Non-pigmented ciliary epithelial cell (primary cell): ENCODE measurements around the gene PITPNC1.
"Not testable (repeated sequence)": the region's sequence is repeated elsewhere in the genome, so short reads cannot be mapped to it uniquely, and the experiment has no call there.

Source experiments
- DNase-seq: peaks from one replicate; pipeline ENCODE4 v3.0.0-alpha.2; 2010; ENCODE audit warnings: low read depth

The PITPNC1 gene

DNA sequence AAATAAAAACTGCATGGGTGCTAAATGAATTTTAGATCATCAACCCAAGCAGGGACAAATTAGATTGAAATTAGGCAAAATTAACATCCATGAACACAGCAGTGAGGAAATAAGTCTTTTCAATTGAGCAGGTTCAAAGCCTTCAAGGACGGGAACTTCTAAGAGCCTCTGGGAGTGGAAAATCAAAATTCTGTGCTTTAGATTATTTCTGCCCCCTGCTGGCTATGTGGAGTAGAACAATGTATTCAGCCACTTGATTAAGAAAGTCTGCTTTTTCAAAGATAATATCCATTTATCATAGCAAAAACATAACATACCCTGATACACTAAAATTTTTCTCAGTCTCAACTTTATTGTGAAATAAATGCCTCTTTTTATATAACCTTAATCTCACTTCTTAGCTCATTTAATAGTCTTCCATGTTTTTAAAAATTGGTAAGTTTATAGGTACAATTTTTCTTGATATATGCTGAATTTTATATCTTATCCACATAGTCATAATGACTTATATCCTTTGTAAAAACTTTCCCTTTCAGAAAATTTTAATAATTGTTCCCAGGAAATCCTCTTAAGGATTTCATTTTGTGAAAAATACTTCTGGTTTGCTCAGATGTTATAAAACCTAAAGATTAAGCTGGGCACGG lies 312.6 kb downstream of the PITPNC1 start:
- peak; percentile 14 for DNase-seq

DNA sequence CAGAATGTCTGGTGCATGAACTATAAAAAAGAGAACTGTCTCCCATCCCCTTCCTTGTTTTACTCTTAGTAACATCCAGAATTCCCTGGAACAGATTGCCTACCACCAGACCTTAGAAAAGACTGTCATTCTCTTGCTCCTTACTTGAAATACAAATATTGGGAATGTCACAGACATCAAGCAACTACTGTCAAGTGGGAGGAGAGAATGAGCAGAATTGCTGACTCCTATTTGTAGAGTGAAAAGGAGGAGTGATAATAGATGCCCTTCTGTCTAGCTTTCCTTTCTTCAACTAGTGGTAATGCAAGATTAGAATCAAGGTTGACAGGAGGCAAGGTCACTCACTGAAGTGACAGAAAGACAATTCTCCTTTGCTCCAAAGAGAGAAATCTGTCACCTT lies 316.7 kb downstream of the PITPNC1 start:
- no peak for DNase-seq

DNA sequence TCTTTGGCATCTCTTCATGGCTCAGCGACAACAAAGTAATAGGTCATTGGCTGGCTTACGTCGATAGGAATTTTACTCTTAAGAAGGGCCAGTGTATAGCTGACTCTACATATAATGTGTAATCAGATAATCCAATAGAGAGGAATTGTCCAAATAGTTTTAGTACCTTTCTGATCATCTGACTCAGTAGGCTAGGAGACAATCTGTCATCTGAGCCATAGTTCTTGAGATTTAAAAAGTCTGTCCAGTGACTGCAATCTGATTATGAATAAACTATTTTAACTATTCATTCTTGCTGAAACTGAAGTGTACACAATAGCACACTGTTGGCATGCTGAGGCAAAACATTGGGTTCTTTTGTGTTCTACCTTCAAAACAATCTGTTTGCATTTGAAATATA lies 319.3 kb downstream of the PITPNC1 start:
- DNase-seq: no peak

DNA sequence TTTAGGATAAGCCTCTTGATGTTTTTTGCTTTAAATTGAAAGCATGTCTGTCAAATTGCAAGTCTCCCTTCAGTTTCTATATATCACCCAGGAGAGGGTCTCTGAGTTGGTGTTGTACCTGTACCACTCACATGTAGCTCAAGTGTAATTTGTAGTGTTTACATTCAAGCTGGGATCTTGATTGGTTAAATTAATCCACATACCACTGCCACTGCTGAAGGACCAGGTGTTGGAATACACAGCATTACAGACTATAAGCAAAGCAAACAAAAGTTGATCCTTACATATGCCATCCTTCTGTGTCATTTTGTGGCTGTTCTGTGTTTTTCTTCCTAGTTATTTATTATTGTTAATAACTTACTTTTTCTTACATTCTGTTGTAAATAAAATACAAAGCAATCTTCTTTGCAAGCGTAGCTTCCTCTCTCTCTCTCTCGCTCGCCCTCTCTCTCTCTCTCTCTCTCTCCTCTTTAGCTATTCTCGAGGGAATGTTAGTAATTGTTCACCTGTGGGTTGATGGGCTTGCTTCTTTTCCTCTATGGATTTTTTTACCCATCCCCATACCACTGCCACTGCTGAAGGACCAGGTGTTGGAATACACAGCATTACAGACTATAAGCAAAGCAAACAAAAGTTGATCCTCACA lies 319.9 kb downstream of the PITPNC1 start:
- no peak for DNase-seq

DNA sequence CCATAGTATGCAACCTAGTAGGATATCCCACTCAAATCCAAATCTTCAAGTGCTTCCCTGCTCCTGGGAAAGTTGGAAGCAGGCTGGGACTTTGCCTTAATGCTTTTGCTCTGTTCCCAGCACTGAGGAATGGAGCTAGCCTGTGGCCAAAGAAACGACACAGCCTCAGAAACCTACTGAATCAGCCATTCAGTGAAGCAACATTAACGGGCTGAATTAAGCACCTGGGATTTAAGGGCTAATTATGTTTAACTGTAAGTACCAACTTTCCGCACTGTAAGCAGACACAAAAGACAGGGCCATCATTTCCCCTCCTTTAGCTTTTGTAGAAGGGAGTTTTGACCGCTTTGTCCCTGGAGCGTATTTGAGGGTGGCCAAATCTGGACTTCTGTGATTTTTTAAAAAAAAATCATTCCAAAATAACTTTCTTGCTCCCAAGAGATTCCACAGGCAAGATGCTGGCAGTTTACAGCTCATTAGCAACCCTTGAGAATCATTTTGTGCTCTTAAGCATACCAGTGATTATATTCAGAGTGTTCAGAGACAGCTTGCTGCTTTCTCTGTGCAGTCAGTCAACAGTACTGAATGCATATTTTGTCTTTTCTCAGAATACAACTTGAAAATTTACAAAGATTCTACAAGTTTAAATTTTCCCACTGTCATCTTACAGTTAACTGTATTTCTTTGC lies 323.1 kb downstream of the PITPNC1 start:
- DNase-seq: no peak

DNA sequence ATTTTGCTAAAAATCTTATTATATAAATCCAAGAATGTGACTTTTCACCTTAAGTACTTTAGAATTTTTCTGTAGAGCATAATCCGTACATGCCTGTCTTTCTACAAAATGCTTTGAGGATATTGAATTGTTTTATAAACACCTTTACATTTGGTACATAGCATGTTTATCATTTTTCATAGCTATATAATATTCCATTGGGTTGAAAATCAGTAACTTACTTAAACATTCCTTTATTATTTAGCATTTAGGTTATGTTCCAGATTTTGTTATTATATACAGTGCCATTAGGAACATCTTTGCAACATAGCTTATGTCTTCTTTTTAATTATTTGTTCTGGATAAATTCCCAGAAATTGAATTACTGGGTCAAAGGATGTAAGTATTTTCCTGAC lies 323.6 kb downstream of the PITPNC1 start:
- no peak for DNase-seq

DNA sequence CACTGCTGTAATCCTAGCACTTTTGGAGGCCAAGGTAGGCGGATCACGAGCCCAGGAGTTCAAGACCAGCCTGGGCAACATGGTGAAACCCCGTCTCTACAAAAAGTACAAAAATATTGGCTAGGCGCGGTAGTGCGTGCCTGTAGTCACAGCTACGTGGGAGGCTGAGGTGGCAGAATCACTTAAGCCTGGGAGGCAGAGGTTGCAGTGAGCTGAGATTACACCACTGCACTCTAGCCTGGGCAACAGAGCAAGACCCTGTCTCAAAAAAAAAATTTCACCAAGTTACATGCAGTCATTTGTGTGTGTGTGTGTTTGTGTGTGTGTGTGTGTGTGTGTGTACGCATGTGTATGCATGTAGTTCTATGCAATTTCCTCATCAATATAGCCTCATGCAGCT lies 325.8 kb downstream of the PITPNC1 start:
- not testable (repeated sequence) for DNase-seq

DNA sequence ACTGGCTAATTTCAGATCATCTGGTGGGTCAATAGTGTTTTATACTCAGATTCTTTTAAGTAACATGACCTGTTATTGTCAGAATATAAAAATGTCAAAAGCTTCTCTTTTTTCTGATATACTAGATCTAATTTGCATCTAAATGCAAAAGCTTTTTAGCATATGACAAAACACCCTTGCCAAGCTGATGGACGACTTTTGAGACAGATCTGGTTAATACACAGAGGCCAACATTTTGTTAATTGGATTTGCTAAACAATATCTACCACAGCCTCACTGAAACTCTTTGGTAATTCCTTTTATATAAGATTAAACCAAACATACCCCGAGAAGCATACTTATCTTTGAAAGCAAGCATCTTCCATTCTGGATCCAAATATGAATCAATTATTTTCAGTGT lies 330.4 kb downstream of the PITPNC1 start:
- no peak for DNase-seq

DNA sequence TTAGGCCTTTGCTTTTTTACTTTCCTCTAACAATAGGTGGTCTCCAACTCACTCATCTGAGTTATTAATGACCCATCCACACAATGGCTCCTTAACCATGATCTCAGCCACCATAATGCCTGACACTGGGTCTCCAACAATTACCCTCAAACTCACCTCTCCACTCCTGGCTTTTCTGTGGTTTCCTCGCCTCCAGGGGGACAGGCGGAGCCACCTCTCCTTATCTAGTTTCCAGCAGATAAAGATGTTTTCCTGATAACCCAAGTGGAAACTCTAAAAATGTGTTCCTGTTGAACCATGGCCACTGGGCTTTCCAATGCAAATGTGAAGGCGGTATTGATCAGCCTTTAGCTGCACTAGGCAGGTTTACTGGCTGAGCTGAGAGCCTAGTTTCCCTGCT lies 331.3 kb downstream of the PITPNC1 start:
- no peak for DNase-seq

DNA sequence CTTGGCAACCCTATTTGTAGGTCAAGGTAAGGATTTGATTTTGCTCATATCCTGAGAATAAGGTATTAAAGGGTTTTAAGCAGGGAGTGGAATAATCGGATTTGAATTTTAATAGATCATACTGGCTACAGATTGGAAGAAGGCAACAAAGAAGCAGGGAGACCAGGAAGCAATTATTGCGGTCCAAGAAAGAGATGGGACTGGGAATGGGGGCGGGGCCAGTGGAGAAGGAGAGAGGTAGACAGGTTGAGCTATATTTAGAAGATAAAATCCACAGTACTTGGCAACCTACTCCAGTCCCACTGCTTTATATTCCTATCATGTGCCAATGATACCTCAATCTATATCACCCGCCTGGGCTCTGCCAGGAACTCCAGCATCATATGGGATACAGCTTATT lies 334.8 kb downstream of the PITPNC1 start:
- DNase-seq: no peak

DNA sequence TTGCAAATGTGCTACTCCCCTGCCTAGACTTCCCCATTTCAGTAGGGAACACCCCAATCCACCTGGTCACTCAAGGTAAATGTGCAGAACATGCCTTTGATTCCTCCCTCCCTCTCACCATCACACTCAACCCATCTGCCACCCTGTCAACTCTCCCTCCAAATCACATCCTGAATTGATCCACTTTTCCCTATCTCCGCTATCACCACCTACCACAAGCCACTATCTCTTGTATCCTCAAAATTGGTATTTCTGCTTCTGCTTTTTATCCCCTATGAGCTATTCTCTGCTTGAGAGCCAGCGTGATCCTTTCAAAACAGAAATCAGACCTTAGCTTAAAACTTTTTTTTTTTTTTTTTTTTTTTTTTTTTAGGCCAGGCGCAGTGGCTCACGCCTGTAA lies 335.3 kb downstream of the PITPNC1 start:
- DNase-seq: no peak

DNA sequence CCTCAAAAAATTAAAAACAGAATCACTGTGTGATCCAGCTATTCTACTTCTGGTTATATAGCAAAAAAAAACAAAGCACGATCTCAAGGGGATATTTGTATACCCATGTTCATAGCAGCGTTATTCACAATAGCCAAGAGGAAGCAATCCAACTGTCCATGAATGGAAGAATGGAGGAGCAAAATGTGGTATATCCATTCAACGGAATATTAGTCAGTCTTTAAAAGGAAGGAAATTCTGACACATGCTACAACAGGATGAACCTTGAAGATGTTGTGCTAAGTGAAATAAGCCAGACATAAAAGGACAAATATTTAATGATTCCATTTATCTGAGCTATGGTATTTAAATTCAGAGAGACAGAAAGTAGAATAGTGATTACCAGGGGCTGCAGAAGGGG lies 336.1 kb downstream of the PITPNC1 start:
- no peak for DNase-seq

DNA sequence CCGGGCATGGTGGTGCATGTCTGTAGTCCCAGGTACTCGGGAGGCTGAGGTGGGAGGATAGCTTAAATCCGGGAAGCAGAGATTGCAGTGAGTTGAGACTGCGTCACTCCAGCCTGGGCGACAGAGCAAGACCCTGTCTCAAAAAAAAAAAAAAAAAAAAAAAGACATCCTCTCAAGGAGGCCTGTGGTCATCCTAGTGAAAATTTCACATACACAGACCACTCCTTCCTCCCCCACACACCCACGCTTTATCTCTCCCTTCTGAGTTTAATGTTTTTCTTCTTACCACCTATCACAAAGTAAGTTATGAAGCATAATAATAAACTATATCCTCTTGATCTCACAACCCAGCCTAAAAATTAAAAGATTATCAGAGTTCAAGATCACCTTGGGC lies 339.3 kb downstream of the PITPNC1 start:
- DNase-seq: no peak

DNA sequence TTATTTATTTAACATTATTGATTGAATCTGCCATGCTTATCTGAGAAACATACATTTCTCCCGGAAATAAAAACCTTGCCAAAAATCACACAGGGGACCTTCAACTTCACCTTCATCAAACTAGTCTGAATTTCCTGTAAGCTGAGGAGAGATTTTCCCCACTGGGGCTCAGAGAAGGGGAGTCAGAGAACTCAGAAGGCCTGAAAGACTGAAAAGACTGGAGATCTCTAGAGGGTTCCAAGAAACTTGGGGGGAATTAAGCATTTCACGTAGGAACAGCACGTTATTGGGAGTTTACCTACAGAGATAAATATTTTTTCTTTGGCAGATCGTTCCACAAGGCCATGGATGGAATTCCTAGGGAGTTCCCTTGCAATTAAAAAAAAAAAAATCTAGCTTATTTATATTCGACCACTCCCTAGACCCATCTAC lies 340.1 kb downstream of the PITPNC1 start:
- no peak for DNase-seq

DNA sequence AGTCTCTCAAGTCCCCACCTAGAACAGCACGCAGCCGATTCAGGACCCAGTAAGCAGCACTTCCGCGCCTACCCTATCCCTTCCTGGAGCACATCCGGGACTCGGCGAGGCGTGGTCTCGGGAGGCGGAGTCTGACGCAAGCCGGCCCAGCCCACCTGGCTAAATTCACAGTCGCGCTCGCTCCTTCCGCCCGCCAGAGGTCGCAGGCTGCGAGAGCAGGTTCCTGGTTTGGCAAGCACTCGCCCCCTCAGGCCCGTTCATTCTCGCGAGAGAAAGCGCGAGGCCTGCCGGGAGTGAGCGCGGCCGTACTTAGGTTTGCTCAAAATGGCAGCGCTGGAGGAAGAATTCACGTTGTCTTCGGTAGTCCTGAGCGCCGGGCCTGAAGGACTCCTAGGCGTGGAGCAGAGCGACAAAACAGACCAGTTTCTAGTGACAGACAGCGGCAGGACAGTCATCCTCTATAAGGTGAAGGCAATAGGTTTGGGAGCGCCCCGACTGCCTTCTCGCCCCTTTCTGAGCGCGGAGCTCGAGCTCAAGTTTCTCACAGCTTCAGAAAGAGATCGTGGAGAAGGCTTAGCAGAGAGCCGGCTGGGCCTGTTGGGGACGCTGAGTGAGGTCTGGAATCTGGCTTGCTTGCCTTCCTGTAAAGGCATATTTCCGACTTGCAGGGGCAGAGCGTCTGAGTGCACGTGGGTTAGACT lies 340.7 kb downstream of the PITPNC1 start, which contains the start of gene NOL11:
Gene NOL11, plus strand, starts transcription at position 313 of the 701 bp plus-strand sequence. Its CDS starts 12 bp downstream, at position 325.
- DNase-seq: peak; percentile 93

DNA sequence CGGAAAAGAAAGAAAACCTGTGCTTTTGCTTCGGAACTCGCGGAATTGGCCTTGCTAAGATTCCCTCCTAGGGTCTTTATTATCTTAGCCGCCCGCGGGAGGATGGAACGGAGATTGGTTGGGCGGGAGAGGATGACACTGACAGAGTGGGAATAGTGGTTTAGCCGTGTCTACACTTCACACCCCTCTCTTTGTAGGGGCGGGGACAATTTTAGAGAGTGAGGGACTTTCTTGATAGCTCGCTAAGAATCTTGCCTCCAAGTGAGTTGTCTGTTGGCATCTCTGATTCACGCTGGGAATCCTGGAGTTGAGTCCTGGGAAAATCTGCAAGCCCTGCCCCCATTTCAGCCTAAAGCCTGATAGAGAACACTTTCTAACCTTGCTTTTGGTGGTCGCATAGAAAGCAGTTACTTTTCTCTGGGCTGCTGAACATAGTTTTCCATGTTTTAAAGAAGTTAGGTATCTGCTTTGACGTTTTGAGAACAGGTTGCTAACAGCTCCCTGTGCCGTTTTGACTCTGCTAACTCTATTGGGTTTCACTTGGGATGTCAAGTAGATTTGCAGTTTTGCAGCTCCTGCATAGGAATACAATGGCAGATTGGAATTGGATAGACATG lies 341.4 kb downstream of the PITPNC1 start:
- no peak for DNase-seq

DNA sequence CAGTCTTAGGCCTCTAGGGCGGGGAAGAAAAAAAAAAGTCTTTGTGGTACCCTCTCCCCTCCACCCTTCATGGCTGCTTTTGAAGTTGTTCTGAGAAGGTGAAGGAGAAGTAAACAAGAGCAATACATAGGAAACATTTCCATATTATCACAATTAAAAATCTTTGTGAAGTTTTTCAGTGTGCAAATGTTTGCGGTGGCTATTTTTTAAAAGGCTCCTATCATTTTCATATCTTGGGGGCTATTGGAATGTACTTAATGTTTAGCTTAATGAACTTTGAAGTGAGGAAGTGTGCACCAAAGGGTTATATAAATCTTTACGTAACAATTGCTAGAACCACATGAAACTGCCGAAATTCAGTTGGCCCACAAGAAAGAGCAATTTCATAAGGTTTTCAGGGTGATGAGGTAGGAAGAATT lies 348.3 kb downstream of the PITPNC1 start:
- no peak for DNase-seq

DNA sequence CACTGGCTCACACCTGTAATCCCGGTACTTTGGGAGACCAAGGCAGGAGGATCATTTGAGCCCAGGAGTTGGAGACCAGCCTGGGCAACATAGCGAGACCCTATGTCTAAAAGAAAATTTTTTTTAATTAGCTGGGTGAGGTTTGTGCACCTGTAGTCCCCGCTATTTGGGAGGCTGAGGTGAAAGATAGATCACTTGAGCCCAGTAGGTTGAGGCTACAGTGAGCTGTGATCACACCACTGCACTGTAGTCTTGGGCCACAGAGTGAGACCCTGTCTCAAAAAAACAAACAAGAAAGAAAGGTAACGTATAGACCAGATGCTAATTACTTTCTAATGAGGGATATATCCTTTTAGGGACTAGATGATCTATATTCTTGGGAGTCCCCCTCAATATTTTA lies 348.7 kb downstream of the PITPNC1 start:
- DNase-seq: no peak

DNA sequence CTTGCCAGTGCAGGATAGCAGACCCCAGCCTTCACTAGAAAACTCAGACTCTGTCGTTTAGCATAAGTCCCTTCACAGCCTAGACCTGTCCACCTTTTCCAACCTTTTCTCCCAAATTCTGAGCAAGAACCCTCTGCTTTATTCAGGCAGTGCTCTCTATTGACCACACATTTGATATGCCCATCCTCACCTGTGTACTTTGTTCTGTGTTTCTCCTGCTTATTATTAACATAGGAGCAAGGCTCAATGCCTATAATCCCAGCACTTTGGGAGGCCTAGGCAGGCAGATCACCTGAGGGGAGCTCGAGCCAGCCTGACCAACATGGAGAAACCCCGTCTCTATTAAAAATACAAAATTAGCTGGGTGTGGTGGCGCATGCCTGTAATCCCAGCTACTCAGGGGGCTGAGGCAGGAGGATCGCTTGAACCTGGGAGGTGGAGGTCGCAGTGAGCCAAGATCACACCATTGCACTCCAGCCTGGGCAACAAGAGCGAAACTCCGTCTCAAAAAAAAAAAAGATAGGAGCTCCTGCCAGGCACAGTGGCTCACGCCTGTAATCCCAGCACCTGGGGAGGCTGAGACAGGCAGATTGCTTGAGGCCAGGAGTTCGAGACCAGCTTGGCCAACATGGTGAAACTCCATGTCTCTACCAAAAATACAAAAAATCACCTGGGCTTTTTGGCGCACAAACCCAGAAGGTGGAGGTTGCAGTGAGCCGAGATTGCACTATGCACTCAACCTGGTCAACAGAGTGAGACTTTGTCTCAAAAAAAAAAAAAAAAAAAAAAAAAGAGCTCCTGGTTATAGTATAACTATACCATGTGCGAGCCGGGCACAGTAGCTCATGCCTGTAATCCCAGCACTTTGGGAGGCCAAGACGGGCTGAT lies 350.3 kb downstream of the PITPNC1 start:
- not testable (repeated sequence) for DNase-seq

DNA sequence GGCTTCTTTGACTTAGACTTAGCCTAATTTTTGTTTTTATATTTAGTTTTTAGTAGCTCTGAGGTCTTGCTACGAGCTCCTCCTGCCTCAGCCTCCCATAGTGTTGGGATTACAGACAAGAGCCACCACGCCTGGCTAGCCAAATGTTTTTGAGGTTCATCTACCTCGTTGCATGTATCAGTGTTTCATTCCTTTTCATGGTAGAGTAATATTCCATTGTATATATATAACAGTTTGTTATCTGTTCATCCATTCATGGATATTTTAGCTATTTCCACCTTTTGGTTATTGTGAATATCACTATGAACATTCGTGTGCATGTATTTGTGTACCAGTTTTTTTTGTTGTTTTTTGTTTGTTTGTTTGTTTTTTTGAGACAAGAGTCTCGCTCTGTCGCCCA lies 352.8 kb downstream of the PITPNC1 start:
- DNase-seq: no peak

DNA sequence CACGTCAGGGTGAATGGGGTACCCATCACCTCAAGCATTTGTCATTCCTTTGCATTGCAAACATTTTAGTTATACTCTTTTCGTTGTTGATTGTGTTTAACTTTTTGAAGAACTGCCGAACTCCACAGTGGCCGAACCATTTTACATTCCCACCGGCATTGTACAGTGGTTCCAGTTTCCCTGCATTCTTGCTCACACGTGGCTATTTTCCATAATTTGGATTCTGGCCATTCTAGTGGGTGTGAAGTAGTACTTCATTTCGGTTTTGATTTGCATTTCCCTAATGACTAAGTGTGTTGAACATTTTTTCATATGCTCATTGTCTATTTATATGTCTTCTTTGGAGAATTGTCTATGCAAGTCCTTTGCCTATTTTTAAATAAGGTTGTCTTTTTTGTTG lies 353.6 kb downstream of the PITPNC1 start:
- DNase-seq: no peak
